HG02943 (cell line): ENCODE data around the gene HAVCR1.
"Not testable (repeated sequence)": the region's sequence is repeated elsewhere in the genome, so short reads cannot be mapped to it uniquely, and the experiment has no call there.

Source experiments
- ATAC-seq: cut with Tn5 transposase; IDR thresholded peaks from one replicate; pipeline ENCODE4 v1.9.1; 2021; ENCODE audit warnings: mild to moderate bottlenecking, low read depth, moderate library complexity; ENCODE audit not compliant: unreplicated experiment

HAVCR1 gene

DNA sequence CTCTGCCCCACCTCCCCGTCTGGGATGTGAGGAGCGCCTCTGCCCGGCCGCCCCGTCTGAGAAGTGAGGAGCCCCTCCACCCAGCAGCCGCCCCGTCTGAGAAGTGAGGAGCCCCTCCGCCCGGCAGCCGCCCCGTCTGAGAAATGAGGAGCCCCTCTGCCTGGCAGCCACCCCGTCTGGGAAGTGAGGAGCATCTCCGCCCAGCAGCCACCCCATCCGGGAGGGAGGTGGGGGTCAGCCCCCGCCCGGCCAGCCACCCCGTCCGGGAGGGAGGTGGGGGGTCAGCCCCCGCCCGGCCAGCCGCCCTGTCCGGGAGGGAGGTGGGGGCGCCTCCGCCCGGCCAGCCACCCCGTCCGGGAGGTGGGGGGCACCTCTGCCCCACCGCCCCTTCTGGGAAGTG is 44.8 kb downstream of the HAVCR1 start:
- not testable (repeated sequence) for ATAC-seq

DNA sequence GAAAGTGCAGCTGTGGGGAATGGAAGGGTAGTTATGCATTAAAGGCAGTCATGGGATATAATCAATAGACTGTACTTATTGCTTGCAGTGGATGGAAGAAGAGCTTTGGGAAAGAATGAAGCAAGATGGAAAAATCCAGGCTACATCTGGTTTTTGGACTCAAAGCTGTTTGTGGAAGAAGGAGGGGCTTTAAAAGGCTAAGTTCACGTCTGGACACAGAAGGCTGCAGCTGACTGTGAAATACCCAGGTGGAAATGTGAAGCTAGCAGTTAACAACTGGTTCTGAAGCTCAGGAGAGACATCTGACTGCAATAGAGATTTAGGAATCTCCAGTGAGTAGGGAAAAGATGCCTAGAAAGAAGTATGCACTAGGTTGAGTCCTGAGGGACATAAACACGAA is 52.7 kb downstream of the HAVCR1 start:
- ATAC-seq, result no peak

DNA sequence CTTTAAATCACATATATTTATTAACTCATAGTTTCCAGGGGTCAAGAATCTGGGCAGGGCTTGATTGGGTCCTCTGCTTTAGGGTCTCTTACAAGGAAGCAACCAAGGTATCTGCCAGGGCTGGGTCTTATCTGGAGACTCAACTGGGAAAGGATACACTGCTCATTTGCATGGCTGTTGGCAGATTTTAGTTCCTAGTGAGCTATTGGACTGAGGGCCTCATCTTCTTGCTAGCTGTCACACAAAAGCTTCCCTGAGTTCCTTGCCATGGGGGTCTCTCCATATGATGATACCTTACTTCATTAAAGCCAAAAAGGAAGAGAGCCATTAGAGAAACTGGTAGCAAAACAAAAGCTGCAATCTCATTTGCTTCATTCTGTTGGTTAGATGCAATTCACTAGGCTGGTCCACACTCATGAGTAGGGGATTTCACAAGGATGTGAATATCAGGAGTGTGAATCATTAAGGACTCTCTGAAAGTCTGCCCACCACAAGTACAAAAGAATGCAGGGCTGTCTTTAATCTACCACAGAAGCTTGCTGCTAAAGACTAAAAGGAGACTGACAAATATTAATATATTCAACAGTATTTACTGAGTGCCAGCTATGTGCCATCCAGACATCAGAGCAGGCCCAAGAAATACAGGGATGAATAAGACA is 53.9 kb downstream of the HAVCR1 start:
- ATAC-seq, result no peak

DNA sequence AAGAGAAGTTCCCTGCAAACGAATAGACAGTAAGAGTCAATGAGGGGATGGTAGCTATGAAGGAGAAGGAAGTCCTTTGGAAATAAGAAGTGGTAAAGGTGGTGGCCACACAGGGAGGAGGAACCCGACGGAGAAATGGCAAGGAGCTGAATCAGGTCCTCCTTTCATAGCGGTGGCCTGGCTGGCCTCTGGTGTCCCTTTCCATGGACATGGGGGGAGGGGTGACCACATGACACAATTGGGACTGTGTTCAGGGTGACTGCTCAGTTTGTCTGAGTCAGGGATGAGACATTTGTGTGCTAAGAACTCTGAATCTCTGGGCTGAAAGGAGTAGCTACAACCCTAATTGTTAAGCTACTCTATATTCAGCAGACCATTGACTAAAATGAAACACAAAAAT is 67.2 kb downstream of the HAVCR1 start:
- no peak for ATAC-seq

DNA sequence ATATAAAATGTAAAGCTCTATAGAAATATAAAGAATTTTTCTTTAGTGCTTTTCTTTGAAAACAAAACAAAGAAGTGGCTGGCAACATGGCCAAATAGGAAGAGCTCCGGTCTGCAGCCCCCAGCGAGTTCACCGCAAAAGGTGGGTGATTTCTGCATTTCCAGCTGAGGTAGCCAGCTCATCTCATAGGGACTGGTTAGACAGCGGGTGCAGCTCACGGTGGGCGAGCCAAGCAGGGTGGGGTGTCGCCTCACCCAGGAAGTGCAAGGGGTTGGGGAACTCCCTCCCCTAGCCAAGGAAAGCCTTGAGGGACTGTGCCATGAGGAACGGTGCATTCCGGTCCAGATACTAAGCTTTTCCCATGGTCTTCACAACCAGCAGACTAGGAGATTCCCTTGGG is 74.9 kb downstream of the HAVCR1 start:
- ATAC-seq, result no peak

DNA sequence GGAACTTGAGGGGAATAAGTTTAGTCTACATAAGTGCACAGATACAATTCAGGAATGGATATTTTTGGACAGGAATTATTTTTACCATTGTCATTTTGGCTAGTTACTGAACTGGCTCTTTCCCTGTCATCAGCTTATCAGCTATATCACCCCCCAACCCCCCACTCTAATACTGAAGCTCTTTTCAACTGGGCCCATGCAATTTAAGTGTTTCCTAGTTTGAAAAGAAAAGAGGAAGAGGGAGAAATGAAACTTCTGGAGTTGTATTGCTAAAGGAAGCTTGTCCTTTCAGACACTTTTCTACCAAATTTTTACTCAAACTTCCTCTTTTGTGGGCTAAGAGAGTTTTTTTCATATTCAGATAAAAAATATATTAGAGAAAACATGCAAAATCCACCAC is 77.4 kb downstream of the HAVCR1 start:
- ATAC-seq, result no peak
